Tongue (tissue), 3 donors: ENCODE data around the gene MEF2D. TPM values are rescaled to one million over a fixed set of nuclear protein-coding genes. Genes with fewer than 3 reads are reported as not detected.

Experiments used
- DNase-seq: peaks from one replicate; pipeline ENCODE4 v3.0.0-alpha.2; 2015
- small RNA-seq: library from RNA; depleted of rRNA; stranded (forward); fragments of <200 nt; gene quantifications from one replicate; pipeline ENCODE3, GENCODE V24; 2014; ENCODE audit warnings: low replicate concordance
- total RNA-seq: library from RNA; depleted of rRNA; stranded (reverse); fragments of >200 nt; gene quantifications from one replicate; pipeline ENCODE4 v1.2.3, GENCODE V29; 2014

MEF2D gene
- total RNA-seq, 1 donor from 2014 or later: 23.6 TPM

DNA sequence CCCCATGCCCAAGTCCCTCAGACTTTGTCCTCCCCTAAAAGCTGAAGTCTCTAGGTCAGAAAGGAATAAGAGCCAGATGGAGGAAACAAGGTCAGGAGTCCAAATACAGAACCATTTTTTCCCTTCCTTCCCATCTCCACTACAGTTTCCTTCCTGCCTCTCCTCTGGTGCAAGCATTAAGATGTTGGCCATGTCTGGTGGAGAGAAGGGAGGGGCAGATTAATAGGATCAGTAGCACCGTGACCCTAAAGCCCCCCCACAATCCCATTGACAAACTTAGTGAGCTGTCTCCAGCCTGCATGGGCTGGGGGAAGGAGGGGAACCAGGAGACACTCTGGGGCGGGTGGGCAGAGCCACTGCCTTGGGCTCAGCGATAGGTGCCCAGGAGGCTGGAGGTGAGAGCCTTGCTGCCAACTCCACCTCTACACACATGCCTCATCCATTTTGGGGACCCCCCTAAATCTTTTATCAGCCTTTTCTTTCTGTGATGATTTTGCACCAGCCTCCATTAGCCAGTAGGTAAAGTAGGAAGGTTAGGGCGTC lies 71.8 kb downstream of the MEF2D start:
- no peak for DNase-seq

DNA sequence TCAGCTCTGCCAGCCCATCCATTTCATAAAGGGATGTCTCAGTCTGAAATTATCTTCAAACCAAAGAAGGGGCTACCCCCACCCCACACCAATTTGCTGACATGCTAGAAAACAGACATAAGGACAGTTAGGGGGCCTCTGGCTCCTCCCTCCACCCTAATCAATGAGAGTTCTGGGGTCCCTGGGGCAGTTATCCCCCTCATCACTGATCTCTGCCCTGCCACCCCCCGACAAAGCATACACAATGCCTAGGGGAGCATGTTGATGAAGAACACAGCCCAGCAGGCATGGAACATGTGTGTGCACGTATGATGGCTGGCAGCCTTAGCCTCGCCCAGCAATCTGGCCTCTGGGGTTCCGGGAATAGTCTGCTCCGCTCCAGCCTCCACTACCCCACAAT lies 72.6 kb downstream of the MEF2D start:
- no peak for DNase-seq

DNA sequence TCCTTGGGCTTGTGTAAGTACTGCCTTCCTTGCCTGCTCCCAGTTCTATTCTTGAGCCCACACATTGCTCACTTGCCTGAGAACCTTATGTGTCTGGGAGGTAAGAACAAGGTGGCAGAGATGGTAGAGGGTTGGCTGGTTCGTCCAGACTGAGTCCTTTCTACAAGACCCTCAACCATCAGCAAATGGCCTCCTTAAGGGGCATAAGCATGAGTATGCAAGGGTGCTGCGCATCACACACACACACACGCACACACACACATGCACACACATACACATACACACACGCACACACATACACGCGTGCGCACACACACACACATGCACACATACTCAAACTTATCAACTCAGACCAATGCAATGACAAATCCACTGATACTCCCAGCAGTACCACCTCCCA lies 74.6 kb downstream of the MEF2D start:
- no peak for DNase-seq

DNA sequence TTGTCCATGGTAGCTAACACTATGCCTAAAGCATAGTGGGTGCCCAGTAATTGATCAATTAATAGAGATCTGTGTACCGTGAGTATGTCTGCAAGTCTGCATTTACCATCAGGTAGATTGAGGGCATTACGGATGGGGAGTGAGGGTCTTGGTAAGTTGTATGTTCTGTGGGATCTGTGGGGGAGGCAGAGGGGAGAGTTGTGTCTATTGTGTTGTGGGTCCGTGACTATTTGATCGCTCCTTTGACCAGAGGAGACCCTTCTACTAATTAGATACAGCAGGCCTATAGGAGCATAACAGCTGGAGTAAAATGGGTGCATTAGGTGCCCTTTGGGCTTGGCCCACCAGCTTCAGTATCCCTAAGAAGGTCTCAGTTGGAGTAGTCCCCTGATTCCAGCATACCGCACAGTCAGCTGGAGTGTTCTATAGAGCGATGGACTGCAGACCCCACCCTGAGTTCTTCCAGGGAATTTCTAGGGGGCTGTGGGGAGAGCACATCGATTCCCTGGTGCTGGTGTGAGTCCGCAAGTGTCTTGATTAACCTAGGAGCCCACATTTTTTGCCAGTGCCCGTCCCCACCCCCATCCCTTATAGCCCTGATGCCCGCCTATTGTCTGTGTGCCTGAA lies 75.7 kb downstream of the MEF2D start:
- DNase-seq: no peak

DNA sequence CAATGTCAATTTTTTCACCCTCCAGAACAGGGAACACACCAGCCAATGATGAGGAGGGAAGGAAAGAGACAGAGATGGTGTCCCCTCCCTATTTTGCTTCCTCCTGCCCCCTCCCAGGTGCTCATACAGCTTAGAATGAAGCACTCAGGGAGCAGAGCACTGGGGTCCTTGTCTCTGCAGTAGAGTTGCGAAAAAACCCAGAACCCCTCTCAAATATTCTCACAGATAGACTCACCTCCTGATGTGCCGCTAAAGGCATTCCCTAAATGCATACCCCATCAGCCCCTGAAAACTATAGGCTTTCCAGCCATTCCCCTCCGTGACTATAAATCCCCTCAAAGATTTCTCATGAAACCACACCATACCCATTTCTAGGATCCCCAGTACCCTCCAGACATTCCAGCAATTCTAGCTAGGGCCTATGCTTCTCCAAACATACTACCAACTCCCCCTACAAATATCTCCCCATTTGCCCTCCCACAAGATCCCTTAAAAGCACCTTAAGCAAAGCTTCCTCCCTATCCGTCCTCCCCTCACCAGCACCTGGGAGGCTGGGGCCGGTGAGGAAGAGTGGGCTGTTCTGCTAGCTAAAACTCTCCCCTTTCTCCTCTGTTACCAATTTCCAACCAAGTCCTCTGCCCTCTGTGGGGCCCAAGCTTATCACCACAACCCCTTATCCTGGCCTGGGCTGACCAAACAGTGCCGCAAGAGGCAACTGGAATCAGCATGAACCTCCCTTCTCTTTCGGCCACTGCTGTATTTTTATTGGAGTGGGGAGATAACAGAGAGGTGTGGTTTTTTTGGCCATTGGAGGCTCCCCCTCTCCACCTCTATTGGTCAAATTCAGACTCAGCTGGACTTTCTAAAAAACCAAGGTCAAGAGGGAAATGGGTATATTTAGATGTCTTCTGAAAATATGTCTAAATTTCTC lies 76.9 kb downstream of the MEF2D start:
- no peak for DNase-seq

DNA sequence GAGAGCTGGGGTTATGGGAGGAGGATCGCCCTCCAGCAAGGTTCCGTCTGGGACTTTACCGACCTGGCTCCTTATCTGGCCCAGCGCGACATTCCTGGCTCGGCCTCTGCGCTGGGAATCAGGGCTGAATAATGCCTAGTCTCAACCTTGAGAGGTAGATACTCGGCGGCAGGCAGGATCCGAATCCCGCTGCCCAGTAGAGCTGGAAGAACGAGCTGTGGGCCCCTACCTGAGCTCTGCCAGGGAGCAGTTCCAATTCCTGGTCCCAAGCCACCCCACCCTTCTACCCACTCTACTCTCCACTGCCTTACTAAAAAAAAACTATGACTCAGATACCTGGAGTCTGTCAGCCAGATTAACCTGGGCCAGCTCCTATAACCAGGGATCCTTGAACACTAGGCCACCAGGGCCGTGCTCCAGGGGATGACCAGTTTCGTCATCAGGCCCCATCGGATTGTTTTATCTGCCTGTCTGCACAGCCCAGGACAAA lies 77.9 kb downstream of the MEF2D start:
- no peak for DNase-seq

DNA sequence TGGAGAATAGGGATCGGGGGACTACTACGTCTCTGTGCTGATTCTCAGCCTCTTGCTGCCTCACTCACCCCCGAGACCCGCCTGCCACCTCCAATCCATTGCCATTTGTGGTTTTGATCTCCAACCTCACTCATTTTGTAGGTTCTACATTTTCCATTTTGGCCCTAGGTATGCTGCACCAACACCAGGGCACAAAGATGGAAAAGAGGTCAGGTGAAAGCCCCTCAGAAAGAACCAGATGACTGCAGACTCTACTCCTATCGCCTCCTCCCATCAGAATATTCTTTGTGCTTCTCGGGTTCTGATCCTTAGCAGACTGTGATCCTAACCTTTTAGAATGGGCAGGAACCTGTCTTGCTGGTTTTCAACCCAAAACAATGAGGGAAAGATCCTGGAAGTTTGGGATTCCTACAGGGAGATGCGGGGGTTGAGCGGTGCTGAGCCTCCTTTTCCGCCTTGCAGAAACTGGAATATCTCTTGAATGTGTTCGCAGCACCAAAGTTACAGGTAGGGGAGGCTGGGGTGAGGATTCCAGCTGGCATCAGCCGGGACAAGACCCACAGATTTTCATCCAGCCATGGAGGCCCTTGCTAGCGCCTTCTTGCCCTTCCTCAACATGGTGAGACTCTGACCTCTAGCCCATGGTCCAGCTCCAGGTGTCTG lies 78.5 kb downstream of the MEF2D start:
- no peak for DNase-seq

DNA sequence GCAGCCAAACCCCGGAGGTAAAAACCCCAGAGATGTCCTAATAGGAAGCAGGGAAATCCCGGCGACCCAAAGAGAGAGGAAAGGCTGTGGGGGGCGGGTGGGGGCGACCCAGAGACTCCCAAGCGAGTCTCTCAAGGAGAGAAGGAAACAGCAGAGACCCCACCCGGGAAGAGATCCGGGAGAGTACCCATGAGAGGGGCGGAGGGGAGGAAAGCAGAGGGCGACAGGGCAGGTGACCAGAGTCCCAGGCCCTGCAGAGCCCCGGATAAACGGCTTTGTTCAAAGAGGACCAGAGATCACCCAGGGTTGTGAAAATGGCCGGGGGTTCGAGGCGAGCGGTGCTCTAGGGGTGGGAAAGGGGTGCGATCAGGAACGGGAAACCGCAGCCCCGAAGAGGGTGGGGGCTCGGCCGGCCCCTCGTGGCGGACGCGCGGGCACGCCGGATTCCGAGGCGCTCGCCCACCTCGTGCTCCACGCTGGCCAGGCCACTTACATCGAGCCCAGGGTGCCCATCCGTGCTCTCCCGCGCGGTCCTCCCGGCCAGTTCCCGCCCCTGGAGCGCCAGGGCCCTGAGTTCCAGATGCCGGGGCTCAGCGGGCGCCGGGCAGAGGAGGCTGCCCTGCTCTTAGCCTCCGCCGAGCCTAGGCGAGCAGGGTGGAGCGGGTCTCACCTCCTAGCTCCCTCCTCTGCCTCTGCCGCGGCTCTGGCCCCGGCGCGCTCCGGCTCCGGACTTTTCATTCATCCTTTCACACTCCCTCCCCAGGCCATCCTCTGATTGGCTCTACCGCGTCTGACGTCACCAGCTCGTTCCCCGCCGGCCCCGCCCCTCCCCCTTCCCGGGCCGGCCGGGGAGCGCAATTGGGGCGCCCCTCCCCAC lies 79.3 kb downstream of the MEF2D start:
- DNase-seq: peak; percentile 78

DNA sequence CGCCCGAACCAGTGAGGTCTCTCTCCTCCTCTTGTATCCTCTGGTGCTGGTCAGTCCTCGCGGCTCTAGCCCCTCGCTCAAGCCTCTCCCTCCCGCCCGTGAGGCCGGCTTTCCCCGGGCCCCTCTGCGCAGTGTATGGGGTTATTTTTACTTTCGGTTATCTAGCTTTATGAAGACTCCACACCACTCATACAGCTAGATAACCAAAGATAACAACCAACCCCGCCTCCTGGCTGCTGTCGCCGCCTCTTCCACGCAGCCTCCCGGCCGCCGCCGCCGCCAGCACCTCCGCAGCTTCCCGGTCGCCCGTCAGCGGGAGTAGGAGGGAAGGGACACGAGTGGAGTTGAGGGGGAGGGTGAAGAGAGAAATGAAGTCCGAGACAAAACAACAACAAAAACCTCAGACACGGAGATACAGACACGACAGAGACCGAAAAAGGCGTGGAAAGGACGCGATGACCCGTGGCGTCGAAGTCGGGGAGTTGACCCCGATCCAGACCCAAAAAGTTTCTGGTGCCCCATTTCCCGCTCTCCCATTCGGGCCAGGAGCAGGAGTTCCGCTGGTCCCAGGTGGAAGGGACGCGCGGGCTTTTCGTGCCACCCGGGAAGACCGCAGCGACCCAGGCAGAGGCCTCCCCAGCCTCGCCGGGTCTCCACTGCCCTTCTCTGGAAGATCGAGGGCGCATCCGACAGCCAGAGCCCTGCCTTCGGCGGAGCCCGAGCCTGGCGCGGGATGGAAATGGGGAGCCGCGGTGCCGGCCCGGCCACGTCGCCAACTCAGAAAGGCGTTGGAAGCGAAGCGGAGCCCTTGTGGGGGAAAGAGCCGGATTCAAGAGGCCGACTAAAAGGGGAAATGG lies 80.1 kb downstream of the MEF2D start:
- no peak for DNase-seq

DNA sequence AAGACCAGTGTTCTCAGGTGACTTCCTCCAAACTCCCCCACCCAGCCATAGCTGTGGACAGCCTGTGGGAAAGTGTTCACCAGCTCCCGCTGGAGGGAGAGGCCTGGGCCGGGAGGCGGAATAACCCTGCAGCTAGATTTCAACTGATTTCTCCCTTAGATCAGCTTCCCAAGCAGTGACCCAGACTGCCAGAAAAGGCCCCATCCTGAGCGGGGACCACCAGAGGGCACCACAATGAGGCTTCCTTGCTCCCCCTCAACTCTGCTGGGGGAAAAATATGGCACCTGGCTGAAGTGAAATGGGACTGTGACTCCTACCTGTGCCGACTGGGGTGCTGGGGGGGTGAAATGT lies 80.7 kb downstream of the MEF2D start:
- no peak for DNase-seq

DNA sequence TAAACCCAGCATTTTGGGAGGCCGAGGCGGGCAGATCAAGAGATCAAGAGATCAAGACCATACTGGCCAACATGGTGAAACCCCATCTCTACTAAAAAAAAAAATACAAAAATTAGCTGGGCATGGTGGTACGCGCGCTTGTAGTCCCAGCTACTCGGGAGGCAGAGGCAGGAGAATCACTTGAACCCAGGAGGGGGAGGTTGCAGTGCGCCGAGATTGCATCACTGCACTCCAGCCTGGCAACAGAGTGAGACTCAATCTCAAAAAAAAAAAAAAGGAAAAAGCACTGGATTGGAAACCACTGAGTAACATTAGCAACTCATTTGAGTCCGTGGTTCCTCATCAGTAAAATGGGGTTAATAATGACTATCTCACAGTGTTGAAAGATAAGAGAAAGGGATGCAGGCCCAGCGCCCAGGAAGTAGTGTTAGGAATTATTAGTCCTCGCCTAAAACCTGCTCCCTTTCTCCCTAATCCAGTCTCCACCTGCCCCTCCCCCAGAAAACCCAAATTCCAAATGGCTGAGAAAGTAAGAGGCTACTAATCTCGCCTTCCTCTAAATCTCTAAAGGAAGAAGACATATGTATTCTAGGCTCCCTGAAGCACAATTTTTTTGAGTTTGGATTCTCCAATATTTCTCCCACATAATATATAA lies 82.0 kb downstream of the MEF2D start:
- no peak for DNase-seq

DNA sequence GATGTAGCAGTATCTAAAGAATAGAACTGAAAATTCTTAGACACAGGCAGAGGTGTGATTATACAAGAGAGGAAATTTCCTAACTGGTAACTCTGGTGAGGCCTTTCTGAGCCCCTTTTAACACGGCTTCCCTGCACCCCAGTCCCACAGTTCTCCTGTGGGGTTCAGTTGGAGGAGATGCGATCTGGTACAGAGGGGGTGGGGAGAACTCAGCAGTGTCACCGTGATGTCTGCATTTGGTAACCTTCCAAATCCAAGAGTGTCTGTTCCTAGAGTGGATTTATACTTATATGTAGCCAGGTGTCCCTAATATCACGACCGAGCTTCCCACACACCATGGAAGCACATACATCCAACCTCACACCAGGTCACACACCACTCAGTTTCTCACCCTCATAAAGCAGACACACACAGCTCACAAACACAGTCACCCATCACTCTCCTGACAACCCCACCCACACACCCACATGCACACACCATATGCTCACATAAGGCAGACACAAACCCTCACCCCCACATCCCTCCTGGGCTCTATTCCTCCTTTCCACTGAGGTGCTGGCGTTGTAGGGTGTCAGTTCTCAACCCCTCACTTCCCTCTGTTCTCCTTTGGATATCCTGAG lies 83.1 kb downstream of the MEF2D start:
- DNase-seq: no peak

DNA sequence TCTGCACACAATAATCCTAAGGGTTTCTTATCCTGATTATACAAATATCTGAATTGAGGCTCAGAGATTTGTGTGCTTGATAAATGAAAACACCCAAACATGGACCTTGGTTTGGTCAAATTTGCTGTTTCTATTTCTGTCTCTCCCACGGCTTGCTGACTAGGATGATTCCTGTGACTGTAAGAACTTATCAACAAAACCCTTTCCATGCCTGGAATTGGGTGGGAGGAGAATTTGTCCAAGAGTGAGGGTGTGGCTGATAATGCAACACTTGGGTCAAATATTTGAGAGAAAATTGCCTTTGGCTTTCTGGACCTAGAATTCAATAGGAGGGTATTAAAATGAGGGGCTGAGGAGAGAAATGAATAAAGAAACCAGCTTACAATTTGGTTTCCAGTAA lies 83.6 kb downstream of the MEF2D start:
- DNase-seq: no peak

DNA sequence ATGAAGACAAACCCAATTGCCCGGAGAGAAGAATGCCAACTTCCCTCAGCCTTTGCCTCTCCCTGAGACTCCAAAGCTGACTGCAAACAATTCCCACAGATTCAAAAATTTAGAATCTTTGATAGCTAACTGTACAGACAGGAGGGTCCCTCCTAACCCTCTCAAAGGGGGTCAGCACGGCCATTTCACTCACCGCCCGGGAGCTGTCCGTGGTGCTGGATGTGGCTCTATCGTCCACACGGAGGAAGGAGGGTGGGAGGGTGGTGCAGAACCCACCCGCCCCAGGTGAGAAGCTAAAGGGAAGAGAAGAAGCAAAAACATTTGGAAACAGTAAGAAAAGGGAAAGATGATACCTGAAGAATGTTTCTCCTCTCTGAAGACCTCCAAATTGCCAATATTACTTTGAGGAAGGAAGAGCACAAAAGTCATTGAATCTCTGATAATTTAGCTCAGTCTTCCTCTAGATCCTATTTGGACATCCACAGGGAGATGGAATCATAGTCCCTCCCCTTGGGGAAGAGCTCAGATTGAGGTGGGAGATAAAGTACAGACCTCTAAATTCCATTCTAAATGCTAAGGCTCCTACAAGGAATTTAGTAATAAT lies 86.0 kb downstream of the MEF2D start:
- DNase-seq: peak; percentile 27

Small RNA genes within 50 kb of the gene (small RNA-seq; reads per million reads assigned to genes)
- not detected for gene MIR9-1
- gene RF00019: not detected

Other genes starting within 250 kb of the MEF2D start
- gene SMG5, start 217.9 kb downstream of the MEF2D start, total RNA-seq: 52.1 TPM
- 6.1 TPM for gene TMEM79, start 216.4 kb downstream of the MEF2D start, total RNA-seq
- gene GLMP, start 205.1 kb downstream of the MEF2D start, total RNA-seq: 13.1 TPM
- not detected for gene VHLL, start 201.5 kb downstream of the MEF2D start, total RNA-seq
- gene CCT3, start 162.5 kb downstream of the MEF2D start, total RNA-seq: 302 TPM
- not detected for gene TSACC, start 162.2 kb downstream of the MEF2D start, total RNA-seq
- gene RHBG, start 131.6 kb downstream of the MEF2D start, total RNA-seq: 0.31 TPM
- gene IQGAP3, start 71.8 kb upstream of the MEF2D start, total RNA-seq: 10.3 TPM
- 0.82 TPM for gene TTC24, start 78.9 kb upstream of the MEF2D start, total RNA-seq
- 35.1 TPM for gene NAXE, start 91.0 kb upstream of the MEF2D start, total RNA-seq
- 14.5 TPM for gene GPATCH4, start 100.7 kb upstream of the MEF2D start, total RNA-seq
- not detected for gene HAPLN2, start 118.6 kb upstream of the MEF2D start, total RNA-seq
- gene BCAN, start 141.3 kb upstream of the MEF2D start, total RNA-seq: 1.5 TPM
- gene NES, start 176.6 kb upstream of the MEF2D start, total RNA-seq: 216 TPM
- 53.1 TPM for gene CRABP2, start 204.8 kb upstream of the MEF2D start, total RNA-seq
- gene METTL25B, start 227.7 kb upstream of the MEF2D start, total RNA-seq: 7.0 TPM
- 7.8 TPM for gene ISG20L2, start 228.0 kb upstream of the MEF2D start, total RNA-seq
- 35.0 TPM for gene MRPL24, start 240.3 kb upstream of the MEF2D start, total RNA-seq